B cell (primary cell): ENCODE data around the gene IGSF8.

Experiments used
- EZH2 ChIP-seq: IDR thresholded peaks from 2 replicates; pipeline ENCODE4 v1.6.1; 2012; ENCODE audit warnings: borderline replicate concordance, low read depth, mild to moderate bottlenecking, moderate library complexity, low read length; ENCODE audit not compliant: insufficient read depth, poor library complexity, severe bottlenecking
- TF ChIP-seq, protein P1 (sequence below): fragments of 200-600 bp; IDR thresholded peaks from one replicate; pipeline ENCODE4 v1.8.0; 2022; ENCODE audit warnings: antibody characterized with exemption, mild to moderate bottlenecking

DNA sequence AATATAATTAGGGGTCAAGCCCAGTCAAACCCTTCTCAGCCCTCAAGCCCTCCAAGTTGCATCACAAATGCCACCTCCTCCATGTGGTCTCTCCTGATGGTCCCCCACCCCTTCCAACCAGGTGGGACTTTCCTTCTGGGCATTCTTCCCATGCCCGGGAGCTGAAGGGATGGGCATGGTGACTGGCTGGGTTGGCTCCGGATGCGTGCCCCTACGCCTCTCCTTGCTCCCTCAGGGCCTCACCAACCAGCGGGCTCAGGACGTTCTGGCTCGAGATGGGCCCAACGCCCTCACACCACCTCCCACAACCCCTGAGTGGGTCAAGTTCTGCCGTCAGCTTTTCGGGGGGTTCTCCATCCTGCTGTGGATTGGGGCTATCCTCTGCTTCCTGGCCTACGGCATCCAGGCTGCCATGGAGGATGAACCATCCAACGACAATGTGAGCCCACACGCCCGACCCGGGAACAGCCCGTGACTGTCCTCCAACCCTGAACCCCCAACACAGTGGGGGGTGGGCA is 24.6 kb upstream of the IGSF8 start:
- TF ChIP-seq, protein P1, sequence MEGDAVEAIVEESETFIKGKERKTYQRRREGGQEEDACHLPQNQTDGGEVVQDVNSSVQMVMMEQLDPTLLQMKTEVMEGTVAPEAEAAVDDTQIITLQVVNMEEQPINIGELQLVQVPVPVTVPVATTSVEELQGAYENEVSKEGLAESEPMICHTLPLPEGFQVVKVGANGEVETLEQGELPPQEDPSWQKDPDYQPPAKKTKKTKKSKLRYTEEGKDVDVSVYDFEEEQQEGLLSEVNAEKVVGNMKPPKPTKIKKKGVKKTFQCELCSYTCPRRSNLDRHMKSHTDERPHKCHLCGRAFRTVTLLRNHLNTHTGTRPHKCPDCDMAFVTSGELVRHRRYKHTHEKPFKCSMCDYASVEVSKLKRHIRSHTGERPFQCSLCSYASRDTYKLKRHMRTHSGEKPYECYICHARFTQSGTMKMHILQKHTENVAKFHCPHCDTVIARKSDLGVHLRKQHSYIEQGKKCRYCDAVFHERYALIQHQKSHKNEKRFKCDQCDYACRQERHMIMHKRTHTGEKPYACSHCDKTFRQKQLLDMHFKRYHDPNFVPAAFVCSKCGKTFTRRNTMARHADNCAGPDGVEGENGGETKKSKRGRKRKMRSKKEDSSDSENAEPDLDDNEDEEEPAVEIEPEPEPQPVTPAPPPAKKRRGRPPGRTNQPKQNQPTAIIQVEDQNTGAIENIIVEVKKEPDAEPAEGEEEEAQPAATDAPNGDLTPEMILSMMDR, result no peak
- no peak for TF ChIP-seq EZH2
